Stomach (tissue), 9 donors: ENCODE results near the gene AMOTL2. TPM values are rescaled to one million over a fixed set of nuclear protein-coding genes. Genes with fewer than 3 reads are reported as not detected.

ENCODE experiments used
- DNase-seq, 2 donors: peaks; one replicate each; pipeline versions ENCODE4 v3.0.0 to v3.0.0-alpha.2; 2013 to 2019
- H3K27ac ChIP-seq, 5 donors: fragments of 200-600 bp in 4 of 5; sonication (generic) in 4 of 5; one replicate each; pipeline ENCODE4 v1.5.1; 2013 to 2019; ENCODE audit warnings: mild to moderate bottlenecking in 1 of 5, moderate library complexity in 1 of 5
- H3K27me3 ChIP-seq, 3 donors: fragments of 200-600 bp; sonication (generic); one replicate each; pipeline ENCODE4 v1.5.1; 2017 to 2019; ENCODE audit warnings: mixed run types in 1 of 3
- H3K36me3 ChIP-seq, 4 donors: fragments of 200-600 bp; sonication (generic); 1 replicate in 3 of 4; 2 replicates in 1 of 4; pipeline ENCODE4 v1.5.1; 2016 to 2019
- H3K4me1 ChIP-seq, 4 donors: fragments of 200-600 bp; sonication (generic); one replicate each; pipeline ENCODE4 v1.5.1; 2016 to 2019
- H3K4me3 ChIP-seq, 4 donors: fragments of 200-600 bp; sonication (generic) in 3 of 4; one replicate each; pipeline ENCODE4 v1.5.1; 2016 to 2019; ENCODE audit warnings: mild to moderate bottlenecking in 1 of 4
- H3K9me3 ChIP-seq, 4 donors: fragments of 200-600 bp; sonication (generic); one replicate each; pipeline ENCODE4 v1.5.1; 2016 to 2019
- EP300 ChIP-seq: sonication (generic); formaldehyde crosslinking; IDR thresholded peaks from one replicate; pipeline ENCODE4 v1.6.1; 2017; ENCODE audit warnings: antibody characterized with exemption
- POLR2A ChIP-seq, 4 donors: fragments of 450-650 bp; IDR thresholded peaks; one replicate each; pipeline ENCODE4 v1.6.1; 2016; ENCODE audit warnings: antibody characterized with exemption in 4 of 4, control low read depth in 2 of 4, mild to moderate bottlenecking in 1 of 4, moderate library complexity in 1 of 4
- POLR2AphosphoS5 ChIP-seq, 3 donors: sonication (generic); formaldehyde crosslinking; IDR thresholded peaks; one replicate each; pipeline ENCODE4 v1.6.1; 2016; ENCODE audit warnings: antibody characterized with exemption in 3 of 3
- WGBS, 5 donors: extraction: QIAGEN DNeasy Blood & Tissue Kit in 3 of 5; methylation state at CpG; one replicate each; pipeline versions ENCODE4 v1.1.5 to v1.1.7; 2013 to 2018; 5-methylcytosine and 5-hydroxymethylcytosine counted together
- intact Hi-C: fragments of 100-400 bp; cut with DNase I; formaldehyde crosslinking; loops from one replicate; pipeline ENCODE4 v1.15.1; 2023; ENCODE audit warnings: low total_unique reads
- polyA plus RNA-seq, 3 donors: library from polyadenylated mRNA; stranded (reverse); fragments of 200-250 nt; gene quantifications; one replicate each; pipeline ENCODE4 v1.2.3, GENCODE V29; 2013
- total RNA-seq, 5 donors: library from RNA; depleted of rRNA; stranded (reverse); fragments of >200 nt; gene quantifications; one replicate each; pipeline versions ENCODE4 v1.1.0 to v1.2.3, GENCODE V29; 2014 to 2016
- TF ChIP-seq, protein P1 (sequence below), 7 experiments: fragments of 450-650 bp in 4 of 7; fragments of 200-600 bp in 3 of 7; sonication (generic) in 3 of 7; IDR thresholded peaks; one replicate each; pipeline ENCODE4 v1.5.1; 2016 to 2019; ENCODE audit warnings: antibody characterized with exemption in 7 of 7, control low read depth in 2 of 7, mild to moderate bottlenecking in 1 of 7
- donor health status: healthy with polysubstance abuse.
- donor health status: Bipolar disorder and iron deficiency.
- donor health status: healthy.

The AMOTL2 gene
- total and polyA plus RNA-seq, 8 donors = 10.6 to 782 (median 37.0) TPM

GRCh38 chr3:134344560-134344959 lies 29.7 kb downstream of the AMOTL2 start:
- TF ChIP-seq POLR2A (IDR thresholded peaks at IDR 0.05) (no peak), POLR2AphosphoS5 (IDR thresholded peaks at IDR 0.05) (no peak)
- TF ChIP-seq, protein P1, sequence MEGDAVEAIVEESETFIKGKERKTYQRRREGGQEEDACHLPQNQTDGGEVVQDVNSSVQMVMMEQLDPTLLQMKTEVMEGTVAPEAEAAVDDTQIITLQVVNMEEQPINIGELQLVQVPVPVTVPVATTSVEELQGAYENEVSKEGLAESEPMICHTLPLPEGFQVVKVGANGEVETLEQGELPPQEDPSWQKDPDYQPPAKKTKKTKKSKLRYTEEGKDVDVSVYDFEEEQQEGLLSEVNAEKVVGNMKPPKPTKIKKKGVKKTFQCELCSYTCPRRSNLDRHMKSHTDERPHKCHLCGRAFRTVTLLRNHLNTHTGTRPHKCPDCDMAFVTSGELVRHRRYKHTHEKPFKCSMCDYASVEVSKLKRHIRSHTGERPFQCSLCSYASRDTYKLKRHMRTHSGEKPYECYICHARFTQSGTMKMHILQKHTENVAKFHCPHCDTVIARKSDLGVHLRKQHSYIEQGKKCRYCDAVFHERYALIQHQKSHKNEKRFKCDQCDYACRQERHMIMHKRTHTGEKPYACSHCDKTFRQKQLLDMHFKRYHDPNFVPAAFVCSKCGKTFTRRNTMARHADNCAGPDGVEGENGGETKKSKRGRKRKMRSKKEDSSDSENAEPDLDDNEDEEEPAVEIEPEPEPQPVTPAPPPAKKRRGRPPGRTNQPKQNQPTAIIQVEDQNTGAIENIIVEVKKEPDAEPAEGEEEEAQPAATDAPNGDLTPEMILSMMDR (IDR thresholded peaks at IDR 0.05) = no peak
- no peaks in the 10 kb centered on the region for H3K36me3 ChIP-seq
- 78 to 94% (median 87%) methylated on average over 2 of the region's 2 CpGs for WGBS, 5 donors
- no peak for DNase-seq
- H3K27me3 ChIP-seq = no peaks in the 10 kb centered on the region
- peaks cover 0 to 13% (median 5%) of the 10 kb centered on the region in 4 donors for H3K9me3 ChIP-seq
- no peak overlapping the region for H3K27ac ChIP-seq
- H3K4me3 ChIP-seq = no peak overlapping the region
- intact Hi-C loops = no loop called here
- H3K4me1 ChIP-seq = peaks cover 0 to 18% (median 7%) of the 10 kb centered on the region in 4 donors

DNA sequence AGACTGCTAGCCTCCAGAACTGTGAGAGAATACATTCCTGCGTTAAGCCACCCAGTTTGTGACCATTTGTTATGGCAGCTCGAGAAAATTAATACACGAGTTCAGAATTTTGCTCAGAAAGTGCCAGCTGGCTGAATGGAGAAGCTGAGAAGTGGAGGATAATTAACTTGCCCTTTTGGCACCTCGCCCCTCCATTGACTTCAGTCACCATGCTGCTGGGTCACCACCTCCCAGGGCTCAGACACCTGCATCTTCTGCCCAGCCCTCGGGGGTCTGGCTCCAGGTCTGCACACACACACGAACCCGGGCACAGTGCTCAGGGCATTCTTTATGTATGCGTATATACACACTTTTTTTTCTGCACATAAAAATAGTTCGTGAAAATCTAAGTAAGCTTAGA lies 32.0 kb downstream of the AMOTL2 start:
- Histone ChIP-seq H3K4me3 (no peak overlapping the region), H3K36me3 (no peaks in the 10 kb centered on the region), H3K27ac (no peak overlapping the region), H3K4me1 (peaks cover 0 to 7% (median under 1%) of the 10 kb centered on the region in 4 donors), H3K9me3 (peaks cover 0 to 10% (median 5%) of the 10 kb centered on the region in 4 donors), H3K27me3 (no peaks in the 10 kb centered on the region)
- WGBS, 5 donors = 79 to 93% (median 87%) methylated on average over 9 of the region's 9 CpGs
- TF ChIP-seq POLR2AphosphoS5 (IDR thresholded peaks at IDR 0.05) (no peak), EP300 (no peak)
- intact Hi-C loops = no loop called here
- no peak for DNase-seq

- Histone ChIP-seq H3K27ac (no peak overlapping the region), H3K27me3 (no peaks in the 10 kb centered on the region), H3K9me3 (peaks cover 0 to 1% (median under 1%) of the 10 kb centered on the region in 4 donors), H3K4me1 (peaks cover 0 to 10% (median 4%) of the 10 kb centered on the region in 4 donors), H3K36me3 (no peaks in the 10 kb centered on the region), H3K4me3 (no peak overlapping the region)
- WGBS, 5 donors = 83 to 96% (median 91%) methylated on average over 2 of the region's 2 CpGs
- TF ChIP-seq POLR2A (IDR thresholded peaks at IDR 0.05) (no peak), POLR2AphosphoS5 (IDR thresholded peaks at IDR 0.05) (no peak), EP300 (no peak)
- TF ChIP-seq, protein P1 (IDR thresholded peaks at IDR 0.05) = no peak
- intact Hi-C loops = no loop called here
- no peak for DNase-seq
Measured at GRCh38 chr3:134341389-134341788, 32.9 kb downstream of the AMOTL2 start.

DNA sequence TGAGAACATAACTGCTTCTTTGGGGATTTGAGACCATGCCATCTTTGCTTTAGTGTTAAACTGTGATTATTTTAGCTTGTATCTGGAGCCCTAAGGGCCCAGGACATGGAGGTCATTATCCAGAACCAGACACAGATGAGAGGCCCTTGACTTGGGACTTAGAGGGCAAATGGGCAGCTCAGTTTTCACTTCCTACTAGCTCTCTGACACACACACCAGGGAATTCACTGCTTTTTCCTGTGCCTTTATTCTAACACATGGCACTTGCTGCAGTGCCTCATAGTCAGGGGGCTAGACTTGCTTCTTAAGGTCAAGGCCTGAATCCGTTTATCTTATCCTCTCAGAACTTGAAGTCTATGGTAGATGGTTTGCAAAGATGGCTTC lies 33.3 kb downstream of the AMOTL2 start:
- Histone ChIP-seq H3K4me3 (no peak overlapping the region), H3K36me3 (no peaks in the 10 kb centered on the region), H3K27me3 (no peaks in the 10 kb centered on the region), H3K27ac (no peak overlapping the region), H3K4me1 (peaks cover 0 to 14% (median 4%) of the 10 kb centered on the region in 4 donors), H3K9me3 (no peaks in the 10 kb centered on the region)
- DNase-seq = no peak
- intact Hi-C loops = no loop called here
- 70 to 93% (median 85%) methylated on average over 1 of the region's 1 CpG for WGBS, 5 donors
- no peak for TF ChIP-seq POLR2A (IDR thresholded peaks at IDR 0.05)
- TF ChIP-seq, protein P1 (IDR thresholded peaks at IDR 0.05) = no peak
- TF ChIP-seq POLR2AphosphoS5 (IDR thresholded peaks at IDR 0.05) = no peak
- no peak for TF ChIP-seq EP300

DNA sequence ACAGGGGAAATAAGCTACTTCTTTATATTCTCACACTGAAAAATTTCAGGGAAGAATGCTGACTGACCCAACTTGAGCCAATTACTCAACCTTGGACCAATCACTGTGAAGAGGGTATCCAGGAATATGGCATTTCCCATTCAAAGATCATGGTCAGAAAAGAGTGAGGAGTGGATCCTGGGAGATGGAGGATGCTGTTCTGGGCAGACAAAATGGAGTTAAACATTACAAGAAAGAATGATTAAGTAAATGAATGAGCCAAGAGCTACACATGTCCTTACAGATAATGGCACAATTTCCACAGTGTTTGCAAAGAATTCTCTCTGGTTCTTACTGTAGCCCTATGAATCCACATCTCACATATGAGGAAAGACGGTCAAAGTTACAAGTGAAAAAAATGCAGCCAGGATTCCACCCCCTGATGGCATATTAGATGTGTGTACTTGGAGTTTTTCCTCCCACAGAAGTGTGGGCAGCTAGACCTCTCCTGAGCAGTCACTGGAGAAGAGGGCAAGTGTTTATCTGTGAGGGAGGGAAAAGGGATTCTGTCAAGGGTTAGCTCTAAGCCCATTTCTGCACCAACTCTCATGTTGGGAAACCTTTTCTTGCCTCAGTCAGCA lies 33.8 kb downstream of the AMOTL2 start:
- no peaks in the 10 kb centered on the region for H3K9me3 ChIP-seq
- H3K36me3 ChIP-seq = no peaks in the 10 kb centered on the region
- H3K4me1 ChIP-seq = peaks cover 0 to 19% (median 5%) of the 10 kb centered on the region in 4 donors
- intact Hi-C loops = no loop called here
- no peak overlapping the region for H3K27ac ChIP-seq
- no peaks in the 10 kb centered on the region for H3K27me3 ChIP-seq
- 86 to 97% (median 92%) methylated on average over 1 of the region's 1 CpG for WGBS, 5 donors
- H3K4me3 ChIP-seq = no peak overlapping the region
- DNase-seq = no peak
- no peak for TF ChIP-seq EP300
- TF ChIP-seq, protein P1 (IDR thresholded peaks at IDR 0.05) = no peak
- no peak for TF ChIP-seq POLR2AphosphoS5 (IDR thresholded peaks at IDR 0.05)
- no peak for TF ChIP-seq POLR2A (IDR thresholded peaks at IDR 0.05)
